ENCODE data around the gene EML4. TPM values are rescaled to one million over a fixed set of nuclear protein-coding genes. Genes with fewer than 3 reads are reported as not detected.

Gene EML4
- total and polyA plus RNA-seq, 9 of the 15 experiments (the other 6 are each of a cell fraction or from before 2014, with no cell fraction given): 14.7 to 48.3 (median 36.5) TPM

DNA sequence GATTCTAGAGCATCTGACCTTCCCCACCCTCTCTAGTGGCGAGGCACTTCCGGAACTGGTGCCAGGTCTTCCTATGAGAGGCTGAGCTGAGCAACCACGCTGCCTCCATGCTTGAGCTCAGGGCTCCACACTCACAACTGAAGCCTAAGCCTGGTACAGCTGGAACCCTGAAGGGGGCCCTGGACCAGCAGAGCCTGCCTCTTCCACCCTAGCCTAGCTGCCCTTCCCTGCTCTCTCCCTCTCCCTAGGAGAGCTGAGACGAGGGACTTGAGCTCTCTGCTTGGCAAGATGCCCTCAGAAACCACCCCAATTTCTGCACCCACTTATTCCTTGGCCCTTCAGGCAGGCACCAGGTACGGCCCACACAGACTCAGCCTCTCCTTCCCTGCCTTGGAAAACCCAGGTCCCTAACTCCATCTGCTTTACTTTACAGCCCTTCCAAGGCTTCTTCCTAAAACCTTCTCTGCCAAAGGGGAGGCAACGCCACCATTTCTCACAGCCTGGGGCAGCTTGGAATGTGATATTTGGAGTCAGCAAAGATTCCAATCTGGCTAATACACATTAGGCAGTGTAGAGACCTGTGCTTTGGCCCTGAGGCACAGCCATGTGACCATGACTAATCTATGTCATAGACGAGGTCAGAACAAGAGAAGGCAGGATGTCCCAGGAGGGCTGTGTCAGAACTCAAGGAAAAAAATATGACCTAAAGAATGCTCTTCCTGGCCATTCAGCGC, 173.1 kb downstream of the EML4 start (continued):
- TF ChIP-seq CBX3 (IDR thresholded peaks at IDR 0.05; ENCODE audit: borderline replicate concordance in 1 of 2, low read length in 2 of 2): no peak
- peak; percentile 66; the same call in 1 of the 2 replicates for TF ChIP-seq JUND (IDR thresholded peaks at IDR 0.05; ENCODE audit: borderline replicate concordance, low read depth, low read length)
- TF ChIP-seq JUND (tag; IDR thresholded peaks at IDR 0.05; ENCODE audit: borderline replicate concordance, low read depth, low read length): peak; percentile 40; the same call in 1 of the 3 replicates
- TF ChIP-seq, protein P1, sequence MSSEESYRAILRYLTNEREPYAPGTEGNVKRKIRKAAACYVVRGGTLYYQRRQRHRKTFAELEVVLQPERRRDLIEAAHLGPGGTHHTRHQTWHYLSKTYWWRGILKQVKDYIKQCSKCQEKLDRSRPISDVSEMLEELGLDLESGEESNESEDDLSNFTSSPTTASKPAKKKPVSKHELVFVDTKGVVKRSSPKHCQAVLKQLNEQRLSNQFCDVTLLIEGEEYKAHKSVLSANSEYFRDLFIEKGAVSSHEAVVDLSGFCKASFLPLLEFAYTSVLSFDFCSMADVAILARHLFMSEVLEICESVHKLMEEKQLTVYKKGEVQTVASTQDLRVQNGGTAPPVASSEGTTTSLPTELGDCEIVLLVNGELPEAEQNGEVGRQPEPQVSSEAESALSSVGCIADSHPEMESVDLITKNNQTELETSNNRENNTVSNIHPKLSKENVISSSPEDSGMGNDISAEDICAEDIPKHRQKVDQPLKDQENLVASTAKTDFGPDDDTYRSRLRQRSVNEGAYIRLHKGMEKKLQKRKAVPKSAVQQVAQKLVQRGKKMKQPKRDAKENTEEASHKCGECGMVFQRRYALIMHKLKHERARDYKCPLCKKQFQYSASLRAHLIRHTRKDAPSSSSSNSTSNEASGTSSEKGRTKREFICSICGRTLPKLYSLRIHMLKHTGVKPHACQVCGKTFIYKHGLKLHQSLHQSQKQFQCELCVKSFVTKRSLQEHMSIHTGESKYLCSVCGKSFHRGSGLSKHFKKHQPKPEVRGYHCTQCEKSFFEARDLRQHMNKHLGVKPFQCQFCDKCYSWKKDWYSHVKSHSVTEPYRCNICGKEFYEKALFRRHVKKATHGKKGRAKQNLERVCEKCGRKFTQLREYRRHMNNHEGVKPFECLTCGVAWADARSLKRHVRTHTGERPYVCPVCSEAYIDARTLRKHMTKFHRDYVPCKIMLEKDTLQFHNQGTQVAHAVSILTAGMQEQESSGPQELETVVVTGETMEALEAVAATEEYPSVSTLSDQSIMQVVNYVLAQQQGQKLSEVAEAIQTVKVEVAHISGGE (CRISPR knock-in tag; IDR thresholded peaks at IDR 0.05): no peak
- TF ChIP-seq FOSL1 (tag; conservative IDR thresholded peaks at IDR 0.05): peak; percentile 91
- no peak for TF ChIP-seq NR2C1 (IDR thresholded peaks at IDR 0.05)
- peak; percentile 32; the same call in 1 of the 2 replicates for TF ChIP-seq NR2C1 (tag; IDR thresholded peaks at IDR 0.05)
